ENCODE measurements around the gene SLC4A1.

The SLC4A1 gene

GRCh38 chr17:44262654-44263225 lies 5.2 kb downstream of the SLC4A1 start:
- TF ChIP-seq POLR2A (IDR thresholded peaks at IDR 0.05; ENCODE audit: low read depth, low read length) (no peak), SPI1 (IDR thresholded peaks at IDR 0.05; ENCODE audit: low read depth, low read length) (no peak), POU2F2 (IDR thresholded peaks at IDR 0.05; ENCODE audit: low read depth, low read length) (no peak), PAX5 (IDR thresholded peaks at IDR 0.05; ENCODE audit: insufficient read depth, low read length, severe bottlenecking) (no peak), POLR2AphosphoS5 (IDR thresholded peaks at IDR 0.05; ENCODE audit: low read depth, low read length) (no peak), TAF1 (IDR thresholded peaks at IDR 0.05; ENCODE audit: low read depth, low read length) (no peak)
- no peak for FAIRE-seq
- no peak for DNase-seq (ENCODE audit: insufficient read length, low spot score)

GRCh38 chr17:44260296-44260695 lies 7.6 kb downstream of the SLC4A1 start:
- TF ChIP-seq SPI1 (IDR thresholded peaks at IDR 0.05; ENCODE audit: low read depth, low read length) (no peak), POU2F2 (IDR thresholded peaks at IDR 0.05; ENCODE audit: low read depth, low read length) (no peak), TAF1 (IDR thresholded peaks at IDR 0.05; ENCODE audit: low read depth, low read length) (no peak), POLR2AphosphoS5 (IDR thresholded peaks at IDR 0.05; ENCODE audit: low read depth, low read length) (no peak)
- FAIRE-seq, result no peak
- DNase-seq (ENCODE audit: insufficient read length, low spot score), result no peak

- no peak for FAIRE-seq
- no peak for TF ChIP-seq POLR2A (IDR thresholded peaks at IDR 0.05; ENCODE audit: low read depth, low read length)
- no peak for TF ChIP-seq POU2F2 (IDR thresholded peaks at IDR 0.05; ENCODE audit: low read depth, low read length)
Measured at GRCh38 chr17:44258811-44259351, 9.1 kb downstream of the SLC4A1 start.

GRCh38 chr17:44257815-44258760 lies 9.8 kb downstream of the SLC4A1 start:
- DNase-seq (ENCODE audit: insufficient read length, low spot score) (no peak), FAIRE-seq (no peak)
- no peak for TF ChIP-seq POU2F2 (IDR thresholded peaks at IDR 0.05; ENCODE audit: low read depth, low read length)
- TF ChIP-seq POLR2A (IDR thresholded peaks at IDR 0.05; ENCODE audit: low read depth, low read length), result no peak
- no peak for TF ChIP-seq PAX5 (IDR thresholded peaks at IDR 0.05; ENCODE audit: insufficient read depth, low read length, severe bottlenecking)
- no peak for TF ChIP-seq SPI1 (IDR thresholded peaks at IDR 0.05; ENCODE audit: low read depth, low read length)
- no peak for TF ChIP-seq TAF1 (IDR thresholded peaks at IDR 0.05; ENCODE audit: low read depth, low read length)
- TF ChIP-seq POLR2AphosphoS5 (IDR thresholded peaks at IDR 0.05; ENCODE audit: low read depth, low read length), result no peak

More at GRCh38 chr17:44258811-44259351, 9.1 kb downstream of the SLC4A1 start:
- DNase-seq (ENCODE audit: insufficient read length, low spot score), result no peak

GRCh38 chr17:44256671-44257070 lies 11.3 kb downstream of the SLC4A1 start:
- DNase-seq (ENCODE audit: insufficient read length, low spot score), result no peak
- TF ChIP-seq TAF1 (IDR thresholded peaks at IDR 0.05; ENCODE audit: low read depth, low read length) (no peak), POLR2AphosphoS5 (IDR thresholded peaks at IDR 0.05; ENCODE audit: low read depth, low read length) (no peak), SPI1 (IDR thresholded peaks at IDR 0.05; ENCODE audit: low read depth, low read length) (no peak), PAX5 (IDR thresholded peaks at IDR 0.05; ENCODE audit: insufficient read depth, low read length, severe bottlenecking) (no peak), POLR2A (IDR thresholded peaks at IDR 0.05; ENCODE audit: low read depth, low read length) (no peak), POU2F2 (IDR thresholded peaks at IDR 0.05; ENCODE audit: low read depth, low read length) (no peak)
- no peak for FAIRE-seq

GRCh38 chr17:44255915-44256314 lies 12.0 kb downstream of the SLC4A1 start:
- FAIRE-seq (no peak), DNase-seq (ENCODE audit: insufficient read length, low spot score) (no peak)
- no peak for TF ChIP-seq POLR2AphosphoS5 (IDR thresholded peaks at IDR 0.05; ENCODE audit: low read depth, low read length)
- no peak for TF ChIP-seq PAX5 (IDR thresholded peaks at IDR 0.05; ENCODE audit: insufficient read depth, low read length, severe bottlenecking)
- TF ChIP-seq SPI1 (IDR thresholded peaks at IDR 0.05; ENCODE audit: low read depth, low read length), result no peak
- TF ChIP-seq POLR2A (IDR thresholded peaks at IDR 0.05; ENCODE audit: low read depth, low read length), result no peak
- TF ChIP-seq TAF1 (IDR thresholded peaks at IDR 0.05; ENCODE audit: low read depth, low read length), result no peak
- no peak for TF ChIP-seq POU2F2 (IDR thresholded peaks at IDR 0.05; ENCODE audit: low read depth, low read length)

GRCh38 chr17:44254361-44255095 lies 13.4 kb downstream of the SLC4A1 start:
- DNase-seq (ENCODE audit: insufficient read length, low spot score) (no peak), FAIRE-seq (no peak)
- TF ChIP-seq POLR2AphosphoS5 (IDR thresholded peaks at IDR 0.05; ENCODE audit: low read depth, low read length) (no peak), POU2F2 (IDR thresholded peaks at IDR 0.05; ENCODE audit: low read depth, low read length) (no peak), POLR2A (IDR thresholded peaks at IDR 0.05; ENCODE audit: low read depth, low read length) (no peak), SPI1 (IDR thresholded peaks at IDR 0.05; ENCODE audit: low read depth, low read length) (no peak), TAF1 (IDR thresholded peaks at IDR 0.05; ENCODE audit: low read depth, low read length) (no peak), PAX5 (IDR thresholded peaks at IDR 0.05; ENCODE audit: insufficient read depth, low read length, severe bottlenecking) (no peak)

GRCh38 chr17:44253006-44253405 lies 14.9 kb downstream of the SLC4A1 start:
- TF ChIP-seq POU2F2 (IDR thresholded peaks at IDR 0.05; ENCODE audit: low read depth, low read length), result no peak
- TF ChIP-seq PAX5 (IDR thresholded peaks at IDR 0.05; ENCODE audit: insufficient read depth, low read length, severe bottlenecking), result no peak
- TF ChIP-seq TAF1 (IDR thresholded peaks at IDR 0.05; ENCODE audit: low read depth, low read length), result no peak
- no peak for TF ChIP-seq POLR2AphosphoS5 (IDR thresholded peaks at IDR 0.05; ENCODE audit: low read depth, low read length)
- TF ChIP-seq POLR2A (IDR thresholded peaks at IDR 0.05; ENCODE audit: low read depth, low read length), result no peak
- no peak for TF ChIP-seq SPI1 (IDR thresholded peaks at IDR 0.05; ENCODE audit: low read depth, low read length)
- no peak for FAIRE-seq

GRCh38 chr17:44251062-44251461 lies 16.9 kb downstream of the SLC4A1 start:
- TF ChIP-seq POU2F2 (IDR thresholded peaks at IDR 0.05; ENCODE audit: low read depth, low read length) (no peak), TAF1 (IDR thresholded peaks at IDR 0.05; ENCODE audit: low read depth, low read length) (no peak), POLR2A (IDR thresholded peaks at IDR 0.05; ENCODE audit: low read depth, low read length) (no peak), POLR2AphosphoS5 (IDR thresholded peaks at IDR 0.05; ENCODE audit: low read depth, low read length) (no peak), PAX5 (IDR thresholded peaks at IDR 0.05; ENCODE audit: insufficient read depth, low read length, severe bottlenecking) (no peak), SPI1 (IDR thresholded peaks at IDR 0.05; ENCODE audit: low read depth, low read length) (no peak)
- FAIRE-seq, result no peak
- no peak for DNase-seq (ENCODE audit: insufficient read length, low spot score)

More at GRCh38 chr17:44253006-44253405, 14.9 kb downstream of the SLC4A1 start:
- DNase-seq (ENCODE audit: insufficient read length, low spot score), result no peak

All from GM12891 (cell line).